ENCODE data around the gene DSE. TPM values are rescaled to one million over a fixed set of nuclear protein-coding genes. Genes with fewer than 3 reads are reported as not detected.

Gene DSE
- total RNA-seq, 1 experiment from 2014 or later, result 38.5 TPM

GRCh38 chr6:116386581-116387299 is 16.0 kb downstream of the DSE start (continued):
- TF ChIP-seq CTCF (IDR thresholded peaks at IDR 0.05 in 2 of 3, conservative IDR thresholded peaks at IDR 0.05 in 1 of 3; ENCODE audit: borderline replicate concordance in 1 of 3, insufficient read depth in 1 of 3, low read depth in 2 of 3, low read length in 2 of 3) (no peak), POLR2AphosphoS5 (IDR thresholded peaks at IDR 0.05; ENCODE audit: low read depth, low read length) (no peak), TCF7L2 (IDR thresholded peaks at IDR 0.05; ENCODE audit: borderline replicate concordance, extremely low read depth, insufficient read depth, insufficient read length) (no peak)

- DNase-seq (ENCODE audit: low read depth, low spot score) (peak; percentile 55), ATAC-seq (peak; percentile 83)
- intact Hi-C loops (cut with micrococcal nuclease), result no loop called here
- Histone ChIP-seq H3K9me3 (ENCODE audit: control insufficient read depth in 1 of 2, insufficient read depth in 1 of 2, low read depth in 1 of 2, low read length in 2 of 2) (no peaks in the 10 kb centered on the region), H3K27ac (ENCODE audit: low read depth, low read length) (peak overlapping the region; percentile 53), H2AFZ (ENCODE audit: low read depth, low read length, poor library complexity, severe bottlenecking) (no peak overlapping the region), H3K9me2 (ENCODE audit: insufficient read depth) (no peaks in the 10 kb centered on the region), H3K9ac (ENCODE audit: low read length) (peak overlapping the region; percentile 34), H3K79me2 (ENCODE audit: insufficient read depth, low read length) (peaks cover 39% of the 10 kb centered on the region), H3K4me1 (ENCODE audit: control insufficient read depth in 1 of 2, insufficient read depth in 2 of 2, low read length in 2 of 2) (peaks cover 23 to 37% of the 10 kb centered on the region in 2 experiments), H3K27me3 (ENCODE audit: insufficient read depth, low read length) (no peaks in the 10 kb centered on the region), H3K4me3 (replicated peaks in 1 of 2; ENCODE audit: low read depth in 1 of 2, low read length in 2 of 2) (peak overlapping the region in 1 of 2 experiments; percentile 3; a peak in 2 of 4 replicates), H3K36me3 (ENCODE audit: control insufficient read depth in 1 of 2, insufficient read depth in 2 of 2, low read length in 2 of 2) (no peaks in the 10 kb centered on the region), H4K20me1 (ENCODE audit: insufficient read depth) (no peaks in the 10 kb centered on the region), H3K4me2 (ENCODE audit: low read length) (peak overlapping the region; percentile 52)
- POLR2A ChIA-PET, result no interaction called here
- CTCF ChIA-PET, result interaction anchor here (0.6 kb wide), 1 partner anchor 100 kb away, joined by 3 read pairs; no protein-coding TSS in a partner anchor
- RAD21 ChIA-PET (ENCODE audit: low non-redundant PET in 1 of 2, low total read pairs in 2 of 2, uncharacterized antibody in 2 of 2, unreplicated experiment in 2 of 2), result no interaction called here
- no TSS peak for BruUV-seq (replicated peaks)
- no peak for TF ChIP-seq CTCF (IDR thresholded peaks at IDR 0.05 in 2 of 3, conservative IDR thresholded peaks at IDR 0.05 in 1 of 3; ENCODE audit: borderline replicate concordance in 1 of 3, insufficient read depth in 1 of 3, low read depth in 2 of 3, low read length in 2 of 3)
- TF ChIP-seq SP1 (IDR thresholded peaks at IDR 0.05; ENCODE audit: low read depth), result peak; percentile 56; the same call in 1 of the 2 replicates
- TF ChIP-seq REST (IDR thresholded peaks at IDR 0.05; ENCODE audit: low read depth), result no peak
- TF ChIP-seq EZH2 (IDR thresholded peaks at IDR 0.05), result no peak
- no peak for TF ChIP-seq EZH2phosphoT487 (IDR thresholded peaks at IDR 0.05; ENCODE audit: borderline replicate concordance)
- no peak for TF ChIP-seq ZBTB33 (IDR thresholded peaks at IDR 0.05; ENCODE audit: extremely low read depth, insufficient replicate concordance, low read length)
- peak; percentile 84 for TF ChIP-seq YY1 (IDR thresholded peaks at IDR 0.05; ENCODE audit: extremely low read depth, insufficient replicate concordance, low read depth, low read length)
- no peak for TF ChIP-seq ATF3 (IDR thresholded peaks at IDR 0.05)
These were observed 16.6 kb downstream of the DSE start for GRCh38 chr6:116387374-116387773.
